GM18909 (cell line): ENCODE measurements around the gene PXT1.

Experiments
- ATAC-seq: cut with Tn5 transposase; IDR thresholded peaks from one replicate; pipeline ENCODE4 v1.9.1; 2021; ENCODE audit warnings: mild to moderate bottlenecking; ENCODE audit not compliant: unreplicated experiment, poor library complexity

The PXT1 gene

DNA sequence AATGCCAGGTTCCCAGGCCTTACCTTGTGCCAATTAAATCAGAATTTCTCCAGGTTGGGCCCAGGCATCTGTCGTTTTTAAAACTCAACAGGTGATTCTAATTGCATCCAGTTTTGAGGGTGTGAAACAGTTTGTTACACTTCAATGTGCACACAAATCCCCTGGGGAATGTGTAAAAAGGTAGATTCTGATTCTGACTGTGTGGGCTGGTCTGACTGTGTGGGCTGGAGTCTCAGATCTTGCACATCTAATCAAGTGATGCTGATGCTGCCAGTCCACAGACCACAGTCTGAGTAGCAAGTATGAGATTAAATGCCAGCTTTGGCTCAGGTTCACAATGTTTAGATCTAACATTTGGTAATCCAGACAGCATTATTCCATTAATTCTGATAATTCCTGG, 42.7 kb downstream of the PXT1 start:
- no peak for ATAC-seq

DNA sequence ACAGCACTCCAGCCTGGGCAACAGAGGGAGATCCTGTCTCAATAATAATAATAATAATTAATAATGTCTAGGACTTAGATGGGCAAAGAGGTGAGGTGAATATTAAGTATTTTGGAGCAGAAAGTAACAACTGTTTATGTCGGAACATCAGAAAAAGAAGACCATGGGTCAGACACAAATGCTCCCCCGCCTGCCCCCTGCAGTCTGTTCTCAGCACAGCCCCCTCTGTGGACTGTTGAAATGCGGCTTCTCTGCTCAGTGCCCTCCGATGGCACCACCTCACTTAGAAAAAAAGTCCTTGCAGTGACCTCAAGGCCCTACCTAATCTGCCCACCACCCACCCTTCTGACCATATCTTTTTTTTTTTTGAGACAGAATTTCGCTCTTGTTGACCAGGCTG, 50.0 kb downstream of the PXT1 start:
- no peak for ATAC-seq

DNA sequence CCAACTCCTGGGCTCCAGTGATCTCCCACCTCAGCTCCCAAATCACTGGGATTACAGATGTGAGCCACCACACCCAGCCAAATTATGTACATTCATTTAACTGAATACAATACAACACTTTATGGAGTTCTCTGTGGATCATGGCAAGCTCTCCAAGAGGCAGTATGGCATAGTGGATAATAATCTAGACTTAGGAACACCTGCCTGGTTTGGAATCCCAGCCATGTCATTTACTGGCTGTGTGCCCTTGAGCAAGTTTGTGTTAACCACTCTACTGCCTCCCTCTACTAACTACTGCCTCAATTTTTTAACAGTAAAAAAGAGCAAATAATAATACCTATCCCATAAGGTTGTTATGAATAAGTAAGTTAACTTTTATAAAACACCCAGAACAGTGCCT, 53.3 kb downstream of the PXT1 start:
- no peak for ATAC-seq

DNA sequence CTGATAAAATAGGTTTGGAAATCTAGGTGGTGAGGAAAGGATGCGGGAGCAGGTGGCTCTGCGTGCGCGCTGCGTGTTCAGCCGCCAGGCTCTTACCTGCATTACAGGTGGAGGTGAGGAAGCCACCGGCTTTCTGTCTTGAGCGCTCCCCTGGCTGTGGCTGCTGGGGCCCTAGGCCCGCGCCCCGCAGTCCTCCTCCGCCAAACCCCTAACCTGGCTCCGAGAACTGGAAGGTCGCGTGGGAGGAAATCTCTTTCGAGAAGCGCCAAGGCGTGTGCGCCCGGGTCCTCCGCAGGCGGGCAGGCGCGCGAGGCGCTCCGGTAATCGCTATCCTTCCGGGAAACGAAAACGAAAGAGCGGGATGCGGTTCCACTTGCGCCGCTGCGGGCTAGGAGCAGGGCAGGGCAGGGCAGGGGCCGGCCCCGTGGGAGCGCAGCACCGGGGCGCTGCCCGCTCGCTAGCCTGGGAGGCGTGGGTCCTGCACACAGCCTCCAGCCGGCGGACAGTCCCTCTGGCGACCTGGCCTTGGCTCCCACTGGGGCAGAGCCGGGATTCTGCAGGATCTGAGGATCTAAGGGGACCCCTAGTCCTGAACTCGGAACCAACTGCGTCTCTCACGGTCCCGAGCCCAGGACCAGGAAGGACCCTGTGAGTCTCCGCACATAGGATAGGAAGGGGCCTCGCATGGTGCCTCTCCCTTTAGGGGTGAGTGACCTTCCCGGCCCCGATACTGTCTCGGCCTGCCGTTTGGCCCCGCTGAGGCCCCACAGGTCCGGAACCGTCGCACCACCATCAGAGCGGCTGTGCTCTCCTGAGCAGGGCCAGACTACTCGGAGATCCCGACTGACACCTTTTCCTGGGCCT, 55.0 kb downstream of the PXT1 start, which contains the start of gene ETV7:
TSS of gene ETV7 (minus strand) at position 230 of the 864 bp plus-strand sequence. CDS start at position 102, 128 bp downstream.
- no peak for ATAC-seq

DNA sequence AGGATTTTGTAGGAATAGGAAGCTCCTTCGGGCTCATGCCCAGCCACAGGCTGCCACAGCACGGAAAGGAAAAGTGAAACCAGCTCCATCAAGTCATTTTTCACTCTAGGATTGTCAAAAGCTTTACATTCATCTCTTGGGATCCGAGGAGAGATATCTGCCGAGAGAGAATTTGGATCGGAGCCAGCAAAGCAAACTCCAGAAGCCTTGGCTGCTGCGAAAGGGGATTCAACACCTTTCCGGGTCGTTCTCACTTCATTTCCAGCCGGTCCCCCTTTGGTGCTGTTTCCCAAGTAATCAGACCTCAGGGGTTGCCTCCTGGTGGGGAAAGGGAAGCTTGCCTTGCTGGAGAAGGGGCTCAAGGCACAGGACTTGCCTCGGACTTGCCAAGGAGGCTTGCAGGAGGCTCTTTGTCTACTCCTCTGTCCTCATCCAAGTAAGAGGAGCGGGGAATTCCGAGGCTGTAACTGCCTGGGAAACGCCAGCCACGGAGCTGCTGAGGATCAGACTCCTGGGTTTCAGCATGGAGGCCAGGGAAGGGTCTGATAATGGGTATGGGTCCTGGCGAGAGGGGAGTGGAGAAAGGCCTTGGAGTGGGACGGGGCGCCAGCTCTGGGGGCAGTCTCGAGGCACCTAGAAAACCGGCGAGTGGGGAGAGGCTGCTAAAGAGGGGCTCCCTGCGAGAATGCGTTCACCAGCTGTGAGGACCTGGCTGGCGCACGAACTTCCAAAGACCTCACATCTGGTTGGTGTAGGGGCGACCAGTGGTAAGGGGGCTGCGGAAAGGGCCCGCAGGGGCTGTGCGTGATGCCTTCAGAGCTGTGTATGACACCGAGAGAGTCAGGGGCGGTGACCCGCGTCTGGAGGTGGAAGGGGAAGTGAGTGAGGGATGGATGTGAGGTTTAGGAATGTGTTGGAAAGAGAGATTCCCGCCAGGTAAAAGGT, 55.9 kb downstream of the PXT1 start:
- ATAC-seq = no peak

DNA sequence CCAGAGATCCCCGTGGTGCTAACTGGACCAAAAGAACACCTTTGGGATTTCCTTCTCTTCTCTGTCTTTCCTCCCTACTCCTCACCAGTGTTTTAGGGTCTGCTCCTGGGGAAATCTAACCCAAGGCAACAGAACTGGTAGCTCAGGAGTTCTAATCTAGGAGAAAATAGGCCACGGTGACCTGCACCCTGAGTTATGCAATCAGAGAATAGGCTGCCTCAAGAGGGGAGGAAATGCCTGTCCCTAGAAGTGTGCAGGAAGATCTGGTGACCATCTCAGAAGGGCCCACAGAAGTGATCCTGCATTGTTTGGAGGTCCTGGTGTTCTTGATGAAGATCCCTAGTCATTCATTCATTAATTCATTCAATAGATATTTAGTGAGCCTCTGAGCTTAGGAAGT, 58.6 kb downstream of the PXT1 start:
- no peak for ATAC-seq

DNA sequence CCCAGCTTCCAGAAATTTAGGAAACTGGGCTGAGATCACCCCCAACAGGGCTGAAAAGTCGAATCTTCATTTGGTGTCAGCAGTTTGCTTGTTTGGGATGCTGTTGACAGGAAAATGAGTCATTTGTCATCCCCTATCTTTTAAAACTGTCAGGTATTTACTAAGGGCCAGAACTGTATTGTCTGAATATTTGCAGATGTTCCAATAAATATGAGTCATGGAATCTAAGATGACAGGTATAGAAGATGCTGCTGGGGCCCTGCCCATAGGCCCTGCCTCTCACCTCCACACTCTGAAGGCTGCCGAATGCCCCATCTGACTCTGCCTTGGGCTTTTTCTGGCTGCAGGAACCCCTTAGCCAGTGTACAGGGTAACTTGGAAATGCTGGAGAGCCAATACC, 59.0 kb downstream of the PXT1 start:
- ATAC-seq = no peak

DNA sequence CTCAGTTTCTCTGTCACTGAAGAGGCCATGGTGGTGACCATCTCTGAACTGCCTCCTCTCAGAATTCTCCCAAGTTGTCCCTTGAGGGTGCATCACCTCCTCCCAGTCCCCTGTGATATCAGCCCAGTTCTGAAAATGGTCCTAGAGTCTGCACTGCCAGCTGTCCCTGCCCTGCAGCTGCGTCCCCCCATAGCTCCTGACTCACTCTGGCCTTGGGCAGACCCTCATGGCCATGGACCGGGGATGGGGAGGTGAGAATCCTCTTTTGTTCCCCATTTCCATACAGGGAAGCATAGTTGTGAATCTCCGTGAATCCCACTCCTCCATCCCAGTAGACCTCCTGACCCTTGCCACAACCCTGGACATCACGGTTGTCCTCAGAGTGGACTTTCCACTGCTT, 59.7 kb downstream of the PXT1 start:
- ATAC-seq = no peak

DNA sequence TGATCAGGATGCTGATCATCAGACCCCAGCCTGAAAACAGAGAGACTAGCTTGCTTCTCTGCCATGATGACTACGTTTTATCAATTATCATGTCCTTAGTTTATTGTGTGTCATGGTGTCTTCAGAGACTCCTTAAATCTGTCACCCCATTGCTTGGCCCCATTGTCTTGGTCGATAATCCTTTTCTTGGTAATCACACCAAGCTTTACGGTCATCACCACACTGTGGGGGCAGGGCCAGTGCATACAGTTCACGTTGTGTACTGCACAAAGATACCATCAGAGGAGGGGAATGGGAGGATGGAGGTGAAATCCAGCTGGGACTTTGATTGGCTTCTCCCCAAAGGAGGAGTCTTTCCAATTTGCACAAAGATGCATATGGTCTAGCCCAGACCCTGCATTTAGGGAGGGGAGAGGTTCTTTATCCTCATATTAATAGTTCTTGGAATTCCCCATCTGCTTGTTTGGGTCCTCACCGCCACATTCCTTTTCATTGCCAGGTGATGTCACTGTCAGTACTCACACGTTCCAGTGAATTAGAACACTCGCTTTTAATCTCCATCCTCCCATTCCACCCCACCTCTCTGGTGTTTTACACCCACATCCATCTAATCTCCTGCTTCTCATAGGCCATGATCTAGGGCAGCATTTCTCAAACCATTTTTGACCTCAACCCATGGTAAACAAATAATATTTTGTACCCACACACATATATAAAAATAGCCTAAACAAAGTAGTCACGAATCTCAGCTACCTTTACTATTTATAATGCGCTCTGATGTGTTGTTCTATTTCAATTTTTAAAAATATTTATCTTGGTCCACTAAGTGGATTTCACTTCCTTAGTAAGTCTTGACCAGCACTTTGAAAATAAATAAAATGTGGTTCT, 60.9 kb downstream of the PXT1 start:
- ATAC-seq = no peak

DNA sequence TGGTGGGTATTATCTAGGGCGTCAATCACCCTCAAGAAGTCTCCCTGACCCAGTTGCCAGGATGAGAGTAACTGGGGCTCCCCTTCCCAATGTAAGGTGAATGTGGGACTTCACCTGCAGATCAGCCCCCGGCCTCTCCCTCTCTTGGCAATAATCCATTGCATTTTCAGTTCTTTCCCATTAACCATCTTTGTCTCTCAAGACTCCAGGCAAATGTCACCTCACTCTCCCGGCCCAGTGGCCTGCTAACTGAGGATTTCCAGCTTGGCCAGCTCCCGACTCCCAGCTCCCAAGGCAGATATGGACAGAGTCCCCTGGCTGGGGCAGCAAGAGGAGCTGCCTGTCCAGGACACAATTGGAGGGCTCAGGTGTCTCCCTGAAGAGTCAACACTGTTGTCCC, 62.5 kb downstream of the PXT1 start:
- ATAC-seq = no peak

DNA sequence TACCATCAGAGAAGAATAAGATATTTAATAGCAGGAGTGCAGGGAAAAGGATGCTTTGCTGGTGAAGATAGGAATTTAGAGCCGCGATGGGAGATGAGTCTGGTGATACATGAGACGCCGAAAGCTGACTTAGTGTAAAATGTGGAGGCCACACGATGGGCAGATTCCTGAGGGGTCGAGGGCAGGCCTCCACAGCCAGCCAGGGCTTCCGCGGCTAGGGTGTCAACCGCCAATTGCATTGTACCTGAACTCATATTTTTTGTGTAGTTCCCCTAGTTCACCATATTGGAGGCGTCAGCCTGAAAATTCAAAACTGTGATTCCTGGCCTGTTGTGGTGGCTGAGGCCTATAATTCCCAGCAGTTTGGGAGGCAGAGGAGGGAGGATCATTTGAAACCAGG, 63.7 kb downstream of the PXT1 start:
- ATAC-seq = no peak

DNA sequence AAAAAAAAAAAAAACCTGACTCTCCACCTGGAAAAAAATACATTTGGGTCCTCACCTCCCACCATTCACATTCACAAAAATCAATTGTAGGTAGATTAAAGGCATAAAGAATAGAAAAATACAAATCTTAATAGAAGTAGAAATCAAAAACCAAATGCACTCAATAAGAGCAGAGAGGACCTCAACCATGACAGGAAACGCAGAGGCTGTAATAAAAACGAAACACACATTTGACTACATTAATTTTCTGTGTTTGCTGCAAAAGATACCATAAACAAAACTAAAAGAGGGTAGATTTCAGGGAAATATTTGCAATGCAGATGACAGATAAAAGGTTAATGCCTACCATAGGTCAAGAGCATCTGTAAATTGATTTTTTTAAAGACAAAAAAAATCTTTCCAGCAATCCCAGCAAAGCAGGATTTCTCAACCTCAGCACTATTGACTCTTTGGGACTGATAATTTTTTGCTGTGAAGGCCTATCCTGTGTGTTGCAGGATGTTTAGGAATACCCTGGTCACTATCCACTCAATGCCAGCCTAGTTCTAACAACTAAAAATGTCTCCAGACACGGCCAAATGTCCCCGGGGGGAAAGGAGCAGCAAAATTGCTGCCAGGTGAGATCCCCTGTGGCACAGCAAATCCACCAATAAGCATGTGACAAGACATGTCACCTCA, 64.3 kb downstream of the PXT1 start:
- no peak for ATAC-seq

DNA sequence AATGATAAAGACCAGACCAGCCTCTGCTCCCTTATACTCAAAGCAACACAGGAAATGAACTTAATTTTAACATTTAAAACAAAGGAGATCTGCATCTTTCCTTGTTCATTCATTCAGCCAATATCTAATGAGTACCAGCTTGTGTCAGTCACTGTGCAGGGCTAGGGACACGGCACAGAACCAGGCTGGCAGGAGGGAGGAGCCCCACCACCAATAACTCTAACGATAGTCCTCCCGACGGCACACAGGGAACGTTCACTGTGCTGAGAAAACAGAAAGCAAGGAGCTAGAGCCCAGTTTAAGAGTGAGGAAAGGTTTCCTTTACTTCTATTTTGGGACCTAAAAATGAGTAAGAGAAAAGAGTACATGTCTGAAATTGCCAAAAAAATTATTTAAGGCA, 65.1 kb downstream of the PXT1 start:
- ATAC-seq = no peak

DNA sequence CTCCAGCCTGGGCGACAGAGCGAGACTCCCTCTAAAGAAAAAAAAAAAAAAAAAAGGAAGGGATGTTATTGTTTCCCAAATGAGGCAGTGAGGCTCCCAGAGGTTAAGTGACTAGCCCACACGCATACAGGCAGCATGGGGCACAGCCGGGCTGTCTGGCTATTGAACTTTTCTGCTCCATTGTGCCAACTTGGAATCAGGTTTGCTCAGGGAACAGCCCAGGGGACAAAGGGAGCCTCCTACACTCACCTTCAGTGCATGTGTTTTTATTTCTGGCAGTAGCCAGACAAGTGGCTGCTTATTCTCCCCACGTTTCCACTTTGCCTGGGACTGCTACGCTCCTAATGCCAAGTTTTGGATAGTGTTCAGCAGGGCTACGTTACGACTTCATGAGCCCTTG, 65.9 kb downstream of the PXT1 start:
- ATAC-seq = no peak

DNA sequence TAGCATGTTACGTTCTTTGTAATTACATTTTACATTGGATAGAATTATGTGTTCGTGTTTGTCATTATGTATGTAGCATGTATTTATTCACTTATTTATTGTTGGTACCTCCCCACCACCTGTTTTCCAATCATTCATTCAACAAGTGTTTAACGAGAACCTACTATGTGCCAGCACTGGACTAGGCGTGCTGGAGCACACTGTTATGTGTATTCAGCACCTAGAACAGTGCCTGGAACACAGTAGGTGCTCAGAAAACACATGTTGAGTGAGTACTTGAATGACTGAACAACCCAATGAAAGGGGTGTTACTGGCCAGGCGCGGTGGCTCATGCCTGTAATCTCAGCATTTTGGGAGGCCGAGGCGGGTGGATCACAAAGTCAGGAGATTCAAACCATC, 66.5 kb downstream of the PXT1 start:
- ATAC-seq = no peak

DNA sequence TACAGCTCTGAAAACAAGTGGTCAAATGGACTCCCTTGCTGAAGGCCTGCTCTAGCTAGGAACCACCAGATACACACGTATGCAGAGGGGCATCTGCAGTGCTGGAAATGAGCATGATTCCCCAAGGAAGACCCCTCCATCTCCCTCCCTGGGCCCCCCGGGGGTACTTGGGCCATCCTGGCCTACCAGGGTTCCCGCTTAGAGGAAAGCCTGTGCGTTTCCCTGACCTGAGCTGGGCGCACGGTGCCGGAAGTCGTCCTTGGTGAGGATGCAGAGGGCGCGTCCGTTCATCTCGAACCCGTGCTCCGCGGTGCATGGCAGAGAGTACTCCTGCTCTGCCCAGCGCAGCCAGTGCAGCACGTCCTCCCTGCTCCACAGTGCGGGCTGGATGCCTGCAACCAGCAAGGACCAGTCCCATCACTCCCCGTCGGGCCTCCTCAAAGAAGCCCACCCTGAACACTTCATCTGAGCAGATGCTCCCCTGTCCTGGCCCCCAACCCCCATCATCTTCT, 67.0 kb downstream of the PXT1 start:
- no peak for ATAC-seq

DNA sequence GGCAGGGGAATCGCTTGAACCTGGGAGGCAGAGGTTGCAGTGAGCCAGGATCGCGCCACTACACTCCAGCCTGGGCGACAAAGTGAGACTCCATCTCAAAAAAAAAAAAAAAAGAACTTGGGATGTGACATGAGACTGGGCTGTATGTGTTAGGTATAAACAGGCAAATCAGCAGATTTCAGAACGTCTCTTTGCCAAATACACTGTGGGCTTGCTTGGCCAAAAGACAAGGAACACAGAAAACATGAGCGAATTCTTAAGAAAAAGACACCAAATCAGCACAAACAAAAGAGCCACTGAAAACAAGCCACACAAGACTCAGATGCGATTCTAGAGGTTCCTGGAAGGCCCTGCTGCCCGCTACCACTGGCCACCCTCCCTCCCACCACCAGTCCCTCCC, 67.7 kb downstream of the PXT1 start:
- no peak for ATAC-seq

DNA sequence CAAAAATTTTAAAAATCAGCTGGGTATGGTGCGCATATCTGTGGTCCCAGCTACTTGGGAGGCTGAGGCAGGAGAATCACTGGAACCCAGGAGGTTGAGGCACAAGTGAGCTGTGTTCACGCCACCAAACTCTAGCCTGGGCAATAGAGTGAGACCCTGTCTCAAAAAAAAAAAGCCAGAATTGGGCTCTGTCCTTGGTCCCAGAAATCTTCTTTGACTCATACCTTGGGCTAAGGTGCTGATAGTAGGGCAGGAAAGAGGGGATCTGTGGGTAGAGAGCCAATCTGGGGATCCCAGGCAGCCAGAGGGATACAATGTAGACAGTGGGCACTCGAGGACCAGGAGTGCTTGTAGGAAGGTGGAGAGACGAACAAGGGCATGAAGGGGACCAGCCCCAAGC, 68.5 kb downstream of the PXT1 start:
- no peak for ATAC-seq

DNA sequence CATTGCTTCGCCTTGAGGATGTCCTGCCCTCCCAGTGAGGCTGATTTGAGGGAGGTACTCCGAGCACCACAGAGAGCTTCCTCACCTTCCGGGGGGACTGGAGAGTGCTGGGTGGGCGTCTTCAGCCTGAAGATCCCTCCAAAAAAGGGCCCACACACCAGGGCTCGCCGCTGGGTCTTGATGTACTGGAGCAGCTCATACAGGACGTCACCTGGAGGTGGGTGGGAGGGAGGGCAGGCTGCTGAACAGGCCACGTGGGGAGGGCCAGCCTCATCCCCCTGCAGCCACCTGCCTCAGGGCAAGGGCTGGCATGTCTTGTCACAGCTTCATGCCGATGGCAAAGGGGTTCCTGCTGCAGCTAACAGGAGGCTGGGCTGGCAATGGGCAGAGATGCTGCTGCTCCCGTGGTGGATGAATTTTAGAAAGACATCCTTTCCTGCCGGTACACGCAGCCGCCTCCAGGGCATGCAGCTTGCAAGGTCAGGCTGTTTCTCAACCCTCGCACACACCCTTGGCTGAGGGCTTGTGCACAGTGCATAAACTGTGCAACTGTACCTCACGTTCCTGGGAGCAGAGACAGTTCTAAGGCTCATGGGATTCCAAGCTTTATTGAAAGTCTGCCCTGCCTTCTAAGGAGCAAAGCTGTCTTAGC, 69.2 kb downstream of the PXT1 start:
- no peak for ATAC-seq
